Vagina (tissue), 2 donors: ENCODE data around the gene PNCK.

Experiments used
- CTCF ChIP-seq, 3 experiments: fragments of 450-650 bp in 2 of 3; fragments of 200-600 bp in 1 of 3; sonication (generic) in 1 of 3; IDR thresholded peaks; one replicate each; pipeline ENCODE4 v1.5.1; 2017 to 2019; ENCODE audit warnings: antibody characterized with exemption in 3 of 3, mild to moderate bottlenecking in 2 of 3, moderate library complexity in 2 of 3
- POLR2A ChIP-seq, 2 donors: fragments of 450-650 bp; IDR thresholded peaks; one replicate each; pipeline ENCODE4 v1.6.1; 2017; ENCODE audit warnings: antibody characterized with exemption in 2 of 2, mild to moderate bottlenecking in 2 of 2, moderate library complexity in 2 of 2

DNA sequence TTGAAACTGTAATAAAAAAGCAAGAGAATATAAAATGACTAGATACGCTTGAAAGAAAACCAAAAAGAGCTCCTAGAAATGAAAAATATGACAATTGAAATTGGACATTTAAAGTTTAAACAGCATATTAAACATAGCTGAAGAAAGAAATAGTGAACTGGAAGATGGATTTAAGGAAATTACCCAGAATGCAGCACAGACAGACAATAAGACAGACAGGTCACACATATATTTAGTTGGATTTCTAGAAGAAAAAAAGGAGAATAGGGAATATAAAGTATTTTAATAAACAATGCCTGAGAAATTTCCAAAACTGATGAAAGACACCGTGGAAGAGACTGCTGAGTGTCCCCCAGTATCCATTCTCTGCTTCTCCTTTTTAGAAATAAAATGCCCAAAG lies 20.1 kb downstream of the PNCK start:
- TF ChIP-seq CTCF (IDR thresholded peaks at IDR 0.05) (no peak), POLR2A (IDR thresholded peaks at IDR 0.05) (no peak)
